Measurements from ENCODE around the gene LPXN.
A peak's percentile ranks its signal among the peaks of the same experiment; 100 is the strongest.
"Not testable (repeated sequence)": the region's sequence is repeated elsewhere in the genome, so short reads cannot be mapped to it uniquely, and the experiment has no call there.

The LPXN gene

DNA sequence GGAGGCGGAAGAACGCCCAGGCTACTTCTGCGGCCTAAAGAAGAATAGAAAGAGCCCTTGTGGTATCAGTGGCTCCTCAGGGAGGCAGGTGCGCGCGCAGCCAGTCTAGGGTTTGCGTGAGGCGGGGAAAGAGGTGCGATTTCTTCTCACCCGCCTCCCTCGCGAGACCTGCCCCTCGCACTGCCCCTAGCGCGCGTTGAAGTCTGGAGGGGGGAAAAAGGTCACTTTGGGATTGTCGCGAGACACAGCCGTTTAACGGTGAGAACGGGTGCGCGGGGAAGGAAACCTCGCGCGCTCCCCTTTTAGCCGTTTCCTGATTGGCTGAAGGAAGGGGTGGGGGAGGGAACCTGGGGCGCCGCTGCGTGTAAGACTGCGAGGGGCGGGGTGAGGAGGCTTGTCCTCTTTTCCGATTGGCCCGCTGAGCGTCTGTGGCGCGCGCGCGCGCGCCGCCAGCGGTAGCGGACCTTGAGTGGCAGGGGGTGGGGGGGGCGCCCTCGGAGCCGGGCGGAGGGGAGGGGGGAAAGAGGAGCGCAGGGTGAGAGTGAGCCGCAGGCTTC is 3.1 kb upstream of the LPXN start, which contains the start of gene ZFP91:
ZFP91 (plus strand) TSS at position 429 of the 557 bp plus-strand sequence. CDS start 219 bp downstream, outside the sequence.
- peak; percentile 96 to 98 for DNase-seq

DNA sequence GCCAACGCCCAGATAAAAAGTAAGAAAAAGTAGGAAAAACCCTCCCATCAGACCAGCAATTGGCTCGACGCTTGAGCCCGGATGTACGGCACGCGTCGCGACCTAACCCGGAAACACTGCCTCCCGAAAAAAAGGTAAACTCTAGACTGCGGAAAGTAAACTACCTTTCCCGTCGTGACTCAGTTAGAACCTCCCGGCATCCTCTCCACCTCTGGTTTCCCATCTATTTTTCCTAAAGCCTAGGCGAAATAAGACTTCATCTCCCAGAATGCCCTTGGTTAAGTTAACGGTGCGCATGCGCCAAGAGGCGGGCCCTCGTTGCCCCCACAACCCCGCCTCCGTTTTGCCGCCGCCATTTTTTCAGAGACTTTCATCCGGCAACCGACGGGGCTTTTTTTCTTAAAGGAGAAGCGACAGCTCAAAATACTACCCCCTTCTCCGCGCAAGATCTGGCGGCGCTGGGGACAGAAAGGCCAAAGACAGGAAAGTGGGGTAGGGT is 2.5 kb upstream of the LPXN start:
- DNase-seq, result peak; percentile 99

DNA sequence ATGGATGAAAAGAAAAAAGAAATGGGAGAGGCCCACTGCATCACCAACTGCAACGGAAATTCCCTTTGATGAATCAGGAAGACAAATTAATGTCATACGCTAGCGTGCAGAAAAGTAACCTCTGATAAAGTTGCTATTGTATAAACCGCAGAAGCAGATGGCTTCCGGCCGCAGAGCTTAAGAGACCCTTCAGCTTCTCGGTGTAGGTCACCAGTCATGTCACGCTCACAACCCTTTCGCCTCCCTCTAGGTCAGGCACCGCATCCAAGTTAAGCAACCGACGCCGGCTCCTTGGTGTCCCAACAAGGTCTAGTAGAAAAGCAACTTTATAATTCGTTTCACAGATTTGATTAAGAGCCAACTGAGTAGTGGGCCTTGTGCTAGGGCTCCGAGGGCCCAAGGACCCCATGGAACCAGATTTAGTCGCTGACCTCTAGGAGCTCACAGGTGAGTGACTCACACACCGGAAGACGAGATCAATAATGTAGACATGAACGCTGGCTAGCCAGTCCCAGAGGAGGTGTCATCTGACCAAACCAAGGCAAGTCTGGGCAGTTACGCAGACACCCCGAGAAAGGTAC is 2.0 kb upstream of the LPXN start:
- peak; percentile 85 to 87 for DNase-seq

DNA sequence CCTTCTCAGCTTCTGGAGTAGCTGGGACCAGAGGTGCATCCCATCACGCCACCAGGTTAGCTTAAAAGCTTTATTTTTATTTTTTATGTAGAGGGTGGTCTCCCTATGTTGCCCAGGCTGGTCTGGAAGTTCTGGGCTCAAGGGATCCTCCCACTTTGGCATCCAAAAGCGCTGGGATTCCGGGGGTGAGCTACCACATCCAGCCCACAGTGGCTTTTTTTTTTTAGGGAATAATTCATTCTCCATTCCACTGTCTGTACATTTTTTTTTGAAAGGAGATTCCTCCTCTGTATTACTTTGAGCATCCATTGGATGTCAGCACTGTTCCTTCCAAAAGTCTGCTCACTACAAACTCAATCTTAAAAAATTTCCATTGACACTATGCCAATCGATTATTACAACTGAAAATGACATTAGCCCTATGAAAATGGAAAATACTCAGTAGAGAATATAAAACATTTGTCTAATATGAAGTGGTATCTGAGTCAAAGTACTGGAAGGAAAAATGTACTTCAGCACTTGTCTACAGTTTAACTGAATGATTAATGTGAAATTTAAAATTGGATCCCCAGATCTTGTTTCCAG is 1.3 kb upstream of the LPXN start:
- peak; percentile 48 to 59 for DNase-seq

DNA sequence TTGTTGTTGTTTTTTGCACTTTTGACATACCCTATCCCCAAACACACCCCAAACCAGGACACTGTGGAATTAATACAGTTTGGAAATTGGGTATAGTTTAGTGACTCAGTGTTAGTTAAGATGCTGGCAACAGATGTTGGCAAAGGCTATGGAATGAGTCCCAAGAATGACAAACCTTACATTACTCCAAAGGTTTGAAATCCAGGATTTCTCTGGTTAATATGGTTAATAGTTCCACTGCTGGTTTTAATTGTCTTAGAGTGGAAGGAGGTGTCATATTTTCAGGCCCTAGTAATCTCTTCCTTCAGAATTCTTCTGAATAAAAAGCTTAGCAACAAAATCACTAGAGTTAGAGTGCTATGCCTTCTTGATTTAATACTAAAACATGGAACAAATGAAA is 775 bp downstream of the LPXN start:
- DNase-seq, result no peak

DNA sequence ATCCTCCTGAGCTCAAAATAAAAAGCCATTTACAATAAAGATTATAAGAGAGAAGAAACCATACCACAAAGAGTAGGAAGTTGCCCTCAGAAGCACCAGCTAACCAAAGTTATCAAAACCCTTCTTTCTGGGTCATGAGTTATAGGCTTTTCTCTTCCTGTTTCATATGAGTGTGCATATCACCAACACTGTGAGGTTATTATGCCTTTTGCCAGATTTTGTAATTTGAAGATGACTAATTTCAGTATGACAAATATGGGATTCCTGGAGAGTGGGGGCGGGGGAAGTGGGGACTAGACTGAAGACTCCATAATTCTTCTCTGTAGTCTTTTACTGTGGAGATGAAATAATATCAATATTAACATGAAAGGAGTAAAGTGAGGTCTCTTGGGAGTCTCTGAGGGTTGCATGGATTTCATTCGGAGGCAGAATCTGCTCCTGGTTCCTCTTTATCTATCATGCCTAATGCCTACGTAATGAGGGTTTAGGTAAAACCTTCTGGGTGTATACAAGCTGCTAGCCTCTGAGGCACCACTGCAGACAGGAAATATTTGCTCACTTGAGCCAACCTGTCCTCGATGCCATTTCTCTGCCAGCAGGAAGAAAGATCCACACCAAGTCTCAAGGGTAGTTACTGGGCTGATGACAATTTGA is 2.1 kb downstream of the LPXN start:
- peak; percentile 57 to 64 for DNase-seq

DNA sequence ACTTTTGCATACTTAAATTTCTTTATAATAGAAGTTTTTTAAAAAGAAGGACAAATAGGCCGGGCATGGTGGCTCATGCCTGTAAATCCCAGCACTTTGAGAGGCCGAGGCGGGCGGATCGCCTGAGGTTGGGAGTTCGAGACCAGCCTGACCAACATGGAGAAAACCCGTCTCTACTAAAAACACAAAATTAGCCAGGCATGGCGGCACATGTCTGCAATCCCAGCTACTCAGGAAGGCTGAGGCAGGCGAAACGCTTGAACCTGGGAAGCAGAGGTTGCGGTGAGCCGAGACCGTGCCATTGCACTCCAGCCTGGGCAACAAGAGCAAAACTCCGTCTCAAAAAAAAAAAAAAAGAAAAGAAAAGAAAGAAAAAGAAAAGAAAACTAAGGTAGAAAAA is 2.8 kb downstream of the LPXN start:
- not testable (repeated sequence) for DNase-seq

DNA sequence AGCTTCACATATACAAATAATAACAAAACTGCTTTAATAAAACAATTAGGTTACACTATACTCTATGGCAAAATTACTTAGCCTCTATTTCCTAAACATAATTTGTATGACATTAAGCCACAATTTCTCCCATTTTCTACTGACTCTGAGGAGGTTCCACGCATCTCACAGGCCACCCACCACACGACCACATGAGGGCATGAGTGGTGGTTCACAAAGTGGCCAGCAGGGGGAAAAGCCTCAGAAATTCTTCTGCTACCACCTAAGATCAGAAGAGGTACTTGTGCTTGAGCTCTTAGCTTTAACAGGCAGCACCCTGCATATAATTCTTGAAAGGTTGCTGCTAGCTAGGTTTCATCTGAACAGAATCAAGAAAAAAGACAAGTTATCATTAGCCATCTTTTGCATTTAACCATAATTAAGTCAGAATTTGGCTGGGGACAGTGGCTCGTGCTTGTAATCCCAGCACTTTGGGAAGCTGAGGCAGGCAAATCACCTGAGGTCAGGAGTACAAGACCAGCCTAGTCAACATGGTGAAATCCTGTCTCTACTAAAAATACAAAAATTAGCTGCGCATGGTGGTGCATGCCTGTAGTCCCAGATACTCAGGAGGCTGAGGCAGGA is 7.7 kb downstream of the LPXN start:
- DNase-seq, result peak; percentile 81 to 82

DNA sequence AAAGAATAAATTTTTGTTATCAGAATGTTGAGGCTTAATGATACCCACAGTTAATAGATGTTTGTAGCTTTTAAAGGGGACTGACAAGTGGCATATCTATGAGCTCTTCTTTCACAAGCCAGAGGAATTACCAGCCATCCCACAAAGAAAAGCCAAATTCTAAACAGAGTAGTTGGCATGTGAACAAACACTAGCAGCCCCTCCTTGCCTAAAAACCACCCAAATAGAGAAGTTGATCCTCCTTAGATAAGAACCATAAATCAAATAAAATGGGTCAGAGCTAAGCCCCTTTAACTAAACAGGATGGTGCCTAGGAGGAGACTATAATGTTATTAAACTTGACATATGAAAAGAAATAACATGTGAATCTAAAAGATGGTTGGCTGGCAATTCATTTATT is 11.4 kb downstream of the LPXN start:
- peak in 1 of 2 experiments; percentile 20 for DNase-seq

DNA sequence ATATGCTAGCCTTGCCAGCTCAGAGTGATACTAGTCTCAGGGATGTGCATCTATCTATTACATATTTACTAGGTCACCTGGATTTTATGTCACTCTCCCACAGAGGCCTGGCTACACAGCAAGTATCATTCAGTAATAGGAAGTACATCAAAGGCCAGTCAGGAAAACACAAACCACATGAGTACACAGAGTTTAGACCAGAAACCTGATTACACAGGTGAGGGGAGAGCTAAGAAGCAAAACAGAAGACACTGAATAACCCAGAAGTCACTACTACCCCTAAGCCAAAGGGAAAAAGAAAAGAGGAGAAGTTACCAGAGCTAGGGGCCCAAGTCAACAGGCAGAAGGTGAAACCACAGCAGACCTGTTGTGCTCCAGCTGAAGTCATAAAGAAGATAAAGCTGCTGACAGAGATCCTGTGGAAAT is 13.3 kb downstream of the LPXN start:
- DNase-seq, result no peak

DNA sequence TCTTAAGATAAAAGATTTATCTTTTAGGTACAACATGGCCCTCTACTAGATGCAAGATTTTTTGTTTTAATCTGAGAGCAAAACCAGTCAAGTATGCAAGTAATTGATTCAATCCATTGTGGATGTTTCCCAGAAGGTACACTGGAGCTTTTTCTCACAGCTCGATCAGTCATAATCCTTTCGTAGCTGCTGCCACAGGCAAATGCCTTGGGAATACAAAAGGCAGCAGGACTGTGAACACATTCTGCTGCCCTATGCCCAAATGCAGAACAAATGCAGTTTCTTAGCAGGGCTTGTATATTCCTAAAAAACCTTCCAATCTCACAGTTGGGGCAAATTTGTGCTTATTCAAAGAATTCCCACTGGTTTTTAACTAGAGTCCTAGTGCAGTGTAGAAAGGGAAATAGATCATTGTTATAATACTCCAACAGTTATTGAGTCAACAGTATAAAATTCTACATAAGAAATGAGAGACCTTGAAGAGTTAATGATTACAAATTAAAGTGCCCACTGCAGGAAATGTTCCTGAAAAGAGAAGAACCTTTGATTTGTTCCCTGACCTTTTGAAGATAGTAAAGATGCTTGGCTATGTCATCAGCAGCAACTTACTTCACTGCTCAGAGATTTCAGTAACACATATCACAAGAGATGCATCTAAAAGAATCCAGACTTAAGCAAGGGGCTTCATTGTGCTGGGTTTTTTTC is 14.1 kb downstream of the LPXN start:
- no peak for DNase-seq

DNA sequence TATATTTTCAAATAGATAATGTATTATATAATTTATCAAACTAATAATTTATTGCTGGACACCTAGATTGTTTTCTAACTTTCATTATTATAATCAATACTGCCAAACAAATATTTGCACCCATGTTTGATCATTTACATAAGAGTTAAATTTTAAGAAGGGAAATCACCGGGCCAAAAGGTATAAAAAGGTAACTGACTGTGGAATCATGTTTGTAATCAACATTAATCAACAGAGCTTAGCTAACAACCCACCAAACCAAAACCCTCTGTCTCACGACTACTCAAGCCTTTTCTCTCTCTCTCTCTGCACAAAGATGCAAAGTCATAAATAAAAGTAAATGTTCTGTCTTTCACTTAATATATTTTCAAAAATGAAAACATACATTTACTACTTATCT is 14.8 kb downstream of the LPXN start:
- DNase-seq, result no peak

DNA sequence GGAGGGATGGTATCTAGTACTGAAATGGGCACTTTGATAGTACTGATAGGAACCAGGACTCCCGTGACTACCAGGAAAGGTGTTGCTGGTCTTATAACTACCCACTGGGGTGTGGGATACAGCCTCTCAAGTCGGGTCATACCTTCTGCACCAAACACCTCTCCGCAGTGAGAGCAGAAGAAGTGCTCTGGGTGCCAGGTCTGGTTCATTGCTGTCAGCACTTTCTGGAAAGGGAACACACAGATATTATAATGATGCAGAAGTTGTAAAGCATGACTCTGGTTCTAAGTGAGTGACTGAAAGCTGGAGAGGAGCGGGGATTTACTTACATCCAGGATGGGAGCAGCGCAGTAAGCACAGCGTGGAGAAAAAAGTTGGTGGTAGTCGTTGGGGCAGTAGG is 26.0 kb downstream of the LPXN start:
- no peak for DNase-seq

DNA sequence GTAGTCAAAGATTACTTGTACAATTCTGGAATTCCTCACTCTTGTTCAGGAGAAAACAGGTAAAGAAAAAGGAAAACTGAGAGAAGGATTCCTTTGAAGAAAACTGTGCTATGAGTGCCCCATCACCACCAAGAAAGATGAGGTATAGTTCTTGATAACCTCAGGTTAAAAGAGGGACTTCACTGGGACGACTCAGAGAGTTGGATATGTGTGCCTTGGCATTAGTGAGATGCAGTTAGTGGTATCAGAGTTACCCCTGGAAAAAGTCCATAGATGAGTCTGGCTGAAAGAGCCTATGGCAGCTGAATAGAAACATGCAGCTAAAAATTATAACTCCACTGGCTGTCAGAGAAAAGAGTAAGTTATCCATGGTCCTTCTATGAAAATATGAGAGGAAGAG is 28.8 kb downstream of the LPXN start:
- no peak for DNase-seq

DNA sequence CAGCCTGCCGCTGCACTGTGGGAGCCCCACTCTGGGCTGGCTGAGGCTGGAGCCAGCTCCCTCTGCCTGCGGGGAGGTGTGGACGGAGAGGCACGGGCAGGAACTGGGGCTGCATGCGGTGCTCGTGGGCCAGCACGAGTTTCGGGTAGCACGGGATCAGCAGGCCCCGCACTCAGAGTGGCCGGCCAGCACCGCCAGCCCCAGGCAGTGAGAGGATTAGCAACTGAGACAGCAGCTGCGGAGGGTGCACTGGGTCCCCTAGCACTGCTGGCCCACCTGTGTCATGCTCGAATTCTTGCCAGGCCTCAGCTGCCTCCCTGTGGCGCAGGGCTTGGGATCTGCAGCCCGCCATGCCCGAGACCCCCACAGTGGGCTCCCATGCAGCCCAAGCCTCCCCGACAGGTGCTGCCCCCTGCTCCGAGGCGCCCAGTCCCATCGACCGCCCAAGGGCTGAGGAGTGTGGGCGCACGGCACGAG is 43.8 kb downstream of the LPXN start:
- no peak for DNase-seq

DNA sequence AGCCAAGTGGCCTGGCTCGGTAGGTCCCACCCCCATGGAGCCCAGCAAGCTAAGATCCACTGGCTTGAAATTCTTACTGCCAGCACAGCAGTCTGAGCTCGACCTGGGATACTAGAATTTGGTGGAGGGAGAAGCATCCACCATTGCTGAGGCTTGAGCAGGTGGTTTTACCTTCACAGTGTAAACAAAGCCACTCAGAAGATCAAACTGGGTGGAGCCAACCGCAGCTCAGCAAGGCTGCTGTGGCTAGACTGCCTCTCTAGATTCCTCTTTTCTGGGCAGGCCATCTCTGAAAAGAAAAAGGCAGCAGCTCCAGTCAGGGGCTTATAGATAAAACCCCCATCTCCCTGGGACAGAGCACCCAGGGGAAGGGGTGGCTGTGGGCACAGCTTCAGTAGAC is 45.4 kb downstream of the LPXN start:
- DNase-seq, result no peak

DNA sequence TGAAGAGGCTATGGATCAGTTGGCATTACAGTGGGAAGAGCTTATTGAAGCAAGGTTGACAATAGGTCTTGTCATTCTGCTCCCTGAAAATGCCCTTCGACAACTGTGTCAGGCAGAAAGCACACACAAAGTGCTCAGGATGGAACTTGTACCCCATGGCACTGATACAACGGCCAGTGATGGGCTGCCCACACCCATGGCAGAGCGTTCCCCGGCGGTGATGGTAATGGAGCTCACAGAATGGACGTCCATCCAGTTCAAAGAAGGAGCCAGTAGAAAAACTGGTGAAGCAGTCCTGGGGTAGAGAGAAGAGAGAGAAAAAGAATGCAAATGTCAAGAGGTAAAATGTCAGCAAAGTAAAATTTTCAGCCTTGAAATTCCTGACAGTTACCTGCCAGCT is 48.2 kb downstream of the LPXN start:
- no peak for DNase-seq

DNA sequence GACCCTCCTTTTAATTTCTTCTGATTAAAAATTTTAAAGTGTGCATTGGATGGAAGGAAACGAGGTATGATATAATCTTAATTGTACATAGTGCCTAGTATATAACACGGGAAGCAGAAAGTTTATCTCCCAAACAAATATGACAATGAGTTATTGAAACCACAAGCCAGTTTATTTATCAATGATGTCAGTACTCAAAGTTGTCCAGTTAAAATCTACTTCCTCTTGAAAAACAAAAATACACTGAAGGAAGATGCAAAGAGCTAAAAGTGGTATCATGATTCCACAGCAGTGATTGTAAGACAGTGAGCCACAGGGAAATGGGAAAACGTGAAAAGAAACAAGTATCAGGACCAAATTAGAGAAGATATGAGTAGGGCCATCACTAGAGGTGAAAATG is 48.9 kb downstream of the LPXN start:
- no peak for DNase-seq

DNA sequence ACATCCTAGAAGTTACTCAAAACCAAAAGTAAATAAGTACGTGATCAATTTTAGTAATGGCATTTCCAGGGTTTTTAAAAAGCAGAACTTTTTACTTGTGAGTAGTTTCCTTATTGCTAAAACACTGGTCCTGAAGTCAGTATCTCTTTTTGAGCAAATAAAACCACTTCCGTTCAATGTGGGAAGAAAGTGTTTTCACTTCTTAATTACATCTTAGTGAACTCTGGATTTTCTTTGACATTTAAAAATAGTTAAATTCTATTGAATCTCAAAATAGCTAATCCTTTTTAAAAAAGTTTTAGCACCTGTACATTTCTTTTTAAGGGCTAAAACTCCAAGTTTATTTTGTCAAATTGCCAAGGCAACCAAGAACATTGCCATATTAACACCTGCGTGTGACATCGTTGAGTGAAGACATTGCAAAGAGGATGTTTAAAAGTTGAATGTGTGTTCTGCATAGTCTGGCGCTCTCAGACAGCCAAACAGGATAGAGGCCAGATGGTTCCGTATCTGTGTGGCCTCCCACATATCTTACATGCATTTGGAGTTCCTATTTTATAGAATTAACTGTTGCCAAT is 50.5 kb downstream of the LPXN start:
- peak; percentile 84 to 85 for DNase-seq

DNA sequence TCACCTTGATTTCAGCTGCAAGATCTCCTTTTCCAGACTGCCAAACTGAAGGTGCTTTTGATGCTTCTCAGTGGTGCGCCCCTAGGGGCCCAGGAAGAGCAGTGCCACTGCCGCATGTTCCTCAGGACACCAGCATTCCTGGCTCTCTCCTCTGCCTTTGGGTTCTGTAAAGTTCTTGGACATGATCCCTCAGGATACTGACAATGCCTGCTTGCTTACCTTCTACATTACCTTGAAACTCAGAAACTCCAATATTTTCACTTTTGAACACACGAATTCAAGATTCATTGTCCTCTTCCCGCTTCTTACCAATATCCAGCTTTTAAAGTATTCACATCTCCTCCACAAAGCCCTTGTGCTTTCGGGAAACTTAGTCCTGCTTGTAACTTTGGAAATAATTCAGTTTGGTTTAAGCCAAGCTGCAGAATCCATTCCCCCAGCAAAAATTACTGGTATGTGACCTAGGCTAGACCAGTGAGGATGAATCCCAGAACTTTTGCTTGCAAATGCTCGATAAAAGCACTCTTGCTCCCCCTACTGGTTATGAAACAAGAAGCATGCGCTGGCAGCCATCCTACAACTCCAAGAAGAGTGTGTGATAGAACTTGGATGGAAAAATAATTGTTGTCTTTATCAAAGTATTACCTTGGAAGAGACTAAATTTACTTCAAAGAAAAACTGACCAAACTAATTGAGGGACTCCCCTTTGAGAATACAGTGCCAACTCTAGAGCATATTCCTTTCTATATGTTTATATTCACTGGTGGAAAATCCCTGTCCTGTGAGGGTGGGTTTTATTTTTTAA is 51.2 kb downstream of the LPXN start:
- DNase-seq, result peak; percentile 82 to 91

DNA sequence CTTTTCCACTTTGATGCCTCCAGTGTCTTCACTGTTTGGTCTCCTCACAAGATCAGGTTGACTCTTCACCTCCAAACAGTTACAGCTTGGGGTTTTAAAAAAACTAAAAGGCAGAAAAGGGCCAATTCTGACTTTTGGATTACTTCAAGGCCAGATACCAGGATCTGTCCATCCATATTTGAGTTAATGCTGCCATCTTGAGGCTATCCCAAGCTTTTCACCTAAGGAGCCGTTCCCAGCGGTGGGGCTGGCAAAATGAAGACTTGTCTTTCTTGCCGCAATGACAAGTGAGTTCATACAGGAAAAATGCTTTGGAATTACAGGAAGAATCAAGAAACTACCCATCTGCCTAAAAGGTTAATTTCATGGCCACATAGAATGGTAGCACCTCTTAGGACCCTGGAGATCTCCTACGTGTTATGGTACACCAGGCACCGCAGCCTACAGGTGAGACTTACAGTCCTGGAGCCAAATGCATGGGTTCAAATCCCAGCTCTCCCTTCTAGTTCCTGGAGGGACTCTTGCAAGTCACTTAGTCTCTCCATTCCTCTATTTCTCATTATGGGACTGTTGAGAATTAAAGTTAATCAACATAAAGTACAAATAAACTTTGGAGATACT is 61.8 kb downstream of the LPXN start:
- peak; percentile 67 to 72 for DNase-seq
